ENCODE measurements around the gene IRF9.

- TF ChIP-seq CTCF (IDR thresholded peaks at IDR 0.05; ENCODE audit: poor library complexity) (no peak), EZH2 (IDR thresholded peaks at IDR 0.05; ENCODE audit: borderline replicate concordance) (no peak), EZH2phosphoT487 (IDR thresholded peaks at IDR 0.05; ENCODE audit: low read depth, severe bottlenecking, unreplicated experiment) (no peak)
Observed at GRCh38 chr14:24130717-24131548, 30.1 kb upstream of the IRF9 start.

Data from hepatocyte (in vitro differentiated cells).